ENCODE data around the gene COCH.

The COCH gene

GRCh38 chr14:30876692-30877091 is 2.3 kb downstream of the COCH start:
- no peaks in the 10 kb centered on the region for H3K36me3 ChIP-seq (ENCODE audit: insufficient read depth, low read length)
- no peaks in the 10 kb centered on the region for H3K27me3 ChIP-seq (ENCODE audit: insufficient read depth, low read length, poor library complexity, severe bottlenecking)
- H3K4me2 ChIP-seq (ENCODE audit: low read depth, low read length, poor library complexity, severe bottlenecking): no peak overlapping the region

DNA sequence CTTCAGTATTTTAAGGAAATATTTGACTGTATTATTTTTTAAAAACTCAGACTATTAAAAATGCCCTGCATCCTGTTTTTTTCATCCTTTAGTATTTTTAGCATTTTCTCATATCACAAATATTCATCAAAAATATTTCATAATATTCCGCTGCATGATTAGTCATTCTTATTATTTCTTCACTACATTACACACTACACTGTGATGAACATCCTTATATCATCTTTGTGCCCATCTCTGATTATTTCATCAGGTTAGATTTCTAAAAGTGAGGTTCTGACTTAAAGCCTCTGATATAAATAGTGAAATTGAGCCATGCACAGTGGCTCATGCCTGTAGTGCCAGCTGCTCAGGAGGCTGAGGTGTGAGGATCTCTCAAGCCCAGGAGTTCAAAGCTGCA is 8.1 kb downstream of the COCH start:
- Histone ChIP-seq H3F3A (ENCODE audit: low read depth) (no peaks in the 10 kb centered on the region), H3K27me3 (ENCODE audit: insufficient read depth, low read length, poor library complexity, severe bottlenecking) (no peaks in the 10 kb centered on the region), H2AFZ (ENCODE audit: low read length) (no peak overlapping the region), H3K4me2 (ENCODE audit: low read depth, low read length, poor library complexity, severe bottlenecking) (no peak overlapping the region), H3K9ac (ENCODE audit: low read depth, low read length, poor library complexity, severe bottlenecking) (no peak overlapping the region), H4K20me1 (ENCODE audit: insufficient read depth, low read length, poor library complexity, severe bottlenecking) (no peaks in the 10 kb centered on the region), H3K9me2 (replicated peaks; ENCODE audit: low read depth, low read length) (no peaks in the 10 kb centered on the region), H3K36me3 (ENCODE audit: insufficient read depth, low read length) (no peaks in the 10 kb centered on the region), H3K4me1 (ENCODE audit: insufficient read depth, low read length, poor library complexity, severe bottlenecking) (no peaks in the 10 kb centered on the region), H3K79me2 (ENCODE audit: insufficient read depth, low read length) (no peaks in the 10 kb centered on the region), H3K9me3 (ENCODE audit: insufficient read depth, low read depth, low read length) (no peaks in the 10 kb centered on the region), H3K4me3 (ENCODE audit: low read length, poor library complexity, severe bottlenecking) (no peak overlapping the region)
- TF ChIP-seq EZH2phosphoT487 (IDR thresholded peaks at IDR 0.05; ENCODE audit: borderline replicate concordance): no peak
- TF ChIP-seq, protein P1, sequence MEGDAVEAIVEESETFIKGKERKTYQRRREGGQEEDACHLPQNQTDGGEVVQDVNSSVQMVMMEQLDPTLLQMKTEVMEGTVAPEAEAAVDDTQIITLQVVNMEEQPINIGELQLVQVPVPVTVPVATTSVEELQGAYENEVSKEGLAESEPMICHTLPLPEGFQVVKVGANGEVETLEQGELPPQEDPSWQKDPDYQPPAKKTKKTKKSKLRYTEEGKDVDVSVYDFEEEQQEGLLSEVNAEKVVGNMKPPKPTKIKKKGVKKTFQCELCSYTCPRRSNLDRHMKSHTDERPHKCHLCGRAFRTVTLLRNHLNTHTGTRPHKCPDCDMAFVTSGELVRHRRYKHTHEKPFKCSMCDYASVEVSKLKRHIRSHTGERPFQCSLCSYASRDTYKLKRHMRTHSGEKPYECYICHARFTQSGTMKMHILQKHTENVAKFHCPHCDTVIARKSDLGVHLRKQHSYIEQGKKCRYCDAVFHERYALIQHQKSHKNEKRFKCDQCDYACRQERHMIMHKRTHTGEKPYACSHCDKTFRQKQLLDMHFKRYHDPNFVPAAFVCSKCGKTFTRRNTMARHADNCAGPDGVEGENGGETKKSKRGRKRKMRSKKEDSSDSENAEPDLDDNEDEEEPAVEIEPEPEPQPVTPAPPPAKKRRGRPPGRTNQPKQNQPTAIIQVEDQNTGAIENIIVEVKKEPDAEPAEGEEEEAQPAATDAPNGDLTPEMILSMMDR (conservative IDR thresholded peaks at IDR 0.05; ENCODE audit: low read length): no peak

More at GRCh38 chr14:30876692-30877091, 2.3 kb downstream of the COCH start:
- Histone ChIP-seq H4K20me1 (ENCODE audit: insufficient read depth, low read length, poor library complexity, severe bottlenecking) (no peaks in the 10 kb centered on the region), H3K9me2 (replicated peaks; ENCODE audit: low read depth, low read length) (no peaks in the 10 kb centered on the region), H3K9ac (ENCODE audit: low read depth, low read length, poor library complexity, severe bottlenecking) (no peak overlapping the region), H2AFZ (ENCODE audit: low read length) (no peak overlapping the region), H3K79me2 (ENCODE audit: insufficient read depth, low read length) (no peaks in the 10 kb centered on the region), H3F3A (ENCODE audit: low read depth) (no peaks in the 10 kb centered on the region), H3K4me3 (ENCODE audit: low read length, poor library complexity, severe bottlenecking) (no peak overlapping the region), H3K4me1 (ENCODE audit: insufficient read depth, low read length, poor library complexity, severe bottlenecking) (no peaks in the 10 kb centered on the region), H3K9me3 (ENCODE audit: insufficient read depth, low read depth, low read length) (no peaks in the 10 kb centered on the region)
- TF ChIP-seq EZH2phosphoT487 (IDR thresholded peaks at IDR 0.05; ENCODE audit: borderline replicate concordance): no peak
- TF ChIP-seq, protein P1 (conservative IDR thresholded peaks at IDR 0.05; ENCODE audit: low read length): no peak

- no peaks in the 10 kb centered on the region for H3K27me3 ChIP-seq (ENCODE audit: insufficient read depth, low read length, poor library complexity, severe bottlenecking)
- H3F3A ChIP-seq (ENCODE audit: low read depth): no peaks in the 10 kb centered on the region
- H3K9me2 ChIP-seq (replicated peaks; ENCODE audit: low read depth, low read length): no peaks in the 10 kb centered on the region
- no peak for TF ChIP-seq EZH2phosphoT487 (IDR thresholded peaks at IDR 0.05; ENCODE audit: borderline replicate concordance)
- TF ChIP-seq, protein P1 (conservative IDR thresholded peaks at IDR 0.05; ENCODE audit: low read length): no peak
- H2AFZ ChIP-seq (ENCODE audit: low read length): no peak overlapping the region
- no peaks in the 10 kb centered on the region for H3K79me2 ChIP-seq (ENCODE audit: insufficient read depth, low read length)
- H3K4me2 ChIP-seq (ENCODE audit: low read depth, low read length, poor library complexity, severe bottlenecking): no peak overlapping the region
- H3K4me1 ChIP-seq (ENCODE audit: insufficient read depth, low read length, poor library complexity, severe bottlenecking): no peaks in the 10 kb centered on the region
- no peak overlapping the region for H3K9ac ChIP-seq (ENCODE audit: low read depth, low read length, poor library complexity, severe bottlenecking)
- no peaks in the 10 kb centered on the region for H3K9me3 ChIP-seq (ENCODE audit: insufficient read depth, low read depth, low read length)
- no peak overlapping the region for H3K4me3 ChIP-seq (ENCODE audit: low read length, poor library complexity, severe bottlenecking)
- H4K20me1 ChIP-seq (ENCODE audit: insufficient read depth, low read length, poor library complexity, severe bottlenecking): no peaks in the 10 kb centered on the region
- H3K36me3 ChIP-seq (ENCODE audit: insufficient read depth, low read length): no peaks in the 10 kb centered on the region
Measured at GRCh38 chr14:30883508-30884294, 9.3 kb downstream of the COCH start.
